OCI-LY3 (cell line): Measurements from ENCODE around the gene LPCAT1.
A peak's percentile ranks its signal among the peaks of the same experiment; 100 is the strongest.

Experiments
- H2AFZ ChIP-seq: fragments of 200-600, 300-600 bp; shearing (Covaris generic); 2 replicates; pipeline ENCODE4 v1.6.0; 2014; ENCODE audit warnings: antibody characterized with exemption, low read depth, low read length
- H3K27ac ChIP-seq: fragments of 200-600, 300-600 bp; sonication (generic); 2 replicates; pipeline ENCODE4 v1.5.1; 2014; ENCODE audit warnings: mild to moderate bottlenecking, low read length, moderate library complexity, mixed read lengths
- H3K27me3 ChIP-seq: fragments of 200-600, 300-600 bp; sonication (generic); 2 replicates; pipeline ENCODE4 v1.6.1; 2014; ENCODE audit warnings: low read depth, low read length, mixed read lengths
- H3K36me3 ChIP-seq: fragments of 200-600, 300-600 bp; sonication (generic); replicated peaks from 2 replicates; pipeline ENCODE3; 2014; ENCODE audit warnings: low read depth, low read length, mixed read lengths
- H3K4me1 ChIP-seq: fragments of 300-600, 200-600 bp; sonication (generic); 2 replicates; pipeline ENCODE4 v1.6.1; 2014; ENCODE audit warnings: low read length, mixed read lengths
- H3K4me2 ChIP-seq: fragments of 200-600, 300-600 bp; sonication (generic); 2 replicates; pipeline ENCODE4 v1.6.1; 2014; ENCODE audit warnings: low read length, mixed read lengths
- H3K4me3 ChIP-seq: fragments of 300-600, 200-600 bp; sonication (generic); 2 replicates; pipeline ENCODE4 v1.5.1; 2014; ENCODE audit warnings: antibody characterized with exemption, mild to moderate bottlenecking, low read length, moderate library complexity
- H3K79me2 ChIP-seq: fragments of 300-600, 200-600 bp; shearing (Covaris generic); 2 replicates; pipeline ENCODE4 v1.6.1; 2014; ENCODE audit warnings: mild to moderate bottlenecking, low read length, mixed read lengths
- H3K9ac ChIP-seq: fragments of 300-600, 200-600 bp; shearing (Covaris generic); 2 replicates; pipeline ENCODE4 v1.6.0; 2014; ENCODE audit warnings: mild to moderate bottlenecking, low read length, moderate library complexity
- H3K9me3 ChIP-seq: fragments of 200-600, 300-600 bp; shearing (Covaris generic); 2 replicates; pipeline ENCODE4 v1.6.1; 2014; ENCODE audit warnings: low read length, mixed read lengths; ENCODE audit not compliant: insufficient read depth
- H4K20me1 ChIP-seq: fragments of 200-600, 300-600 bp; sonication (generic); 2 replicates; pipeline ENCODE4 v1.6.1; 2016; ENCODE audit warnings: low read length, mixed read lengths; ENCODE audit not compliant: insufficient read depth
- EZH2phosphoT487 ChIP-seq: fragments of 200-600 bp; shearing (Covaris generic); IDR thresholded peaks from 2 replicates; pipeline ENCODE4 v1.6.1; 2018; ENCODE audit warnings: antibody characterized with exemption, mixed run types, low read depth
- TF ChIP-seq, protein P1 (sequence below): fragments of 200-600, 300-600 bp; sonication (generic); IDR thresholded peaks from 2 replicates; pipeline ENCODE4 v1.5.1; 2014; ENCODE audit warnings: antibody characterized with exemption, low read length, low read depth

The LPCAT1 gene

DNA sequence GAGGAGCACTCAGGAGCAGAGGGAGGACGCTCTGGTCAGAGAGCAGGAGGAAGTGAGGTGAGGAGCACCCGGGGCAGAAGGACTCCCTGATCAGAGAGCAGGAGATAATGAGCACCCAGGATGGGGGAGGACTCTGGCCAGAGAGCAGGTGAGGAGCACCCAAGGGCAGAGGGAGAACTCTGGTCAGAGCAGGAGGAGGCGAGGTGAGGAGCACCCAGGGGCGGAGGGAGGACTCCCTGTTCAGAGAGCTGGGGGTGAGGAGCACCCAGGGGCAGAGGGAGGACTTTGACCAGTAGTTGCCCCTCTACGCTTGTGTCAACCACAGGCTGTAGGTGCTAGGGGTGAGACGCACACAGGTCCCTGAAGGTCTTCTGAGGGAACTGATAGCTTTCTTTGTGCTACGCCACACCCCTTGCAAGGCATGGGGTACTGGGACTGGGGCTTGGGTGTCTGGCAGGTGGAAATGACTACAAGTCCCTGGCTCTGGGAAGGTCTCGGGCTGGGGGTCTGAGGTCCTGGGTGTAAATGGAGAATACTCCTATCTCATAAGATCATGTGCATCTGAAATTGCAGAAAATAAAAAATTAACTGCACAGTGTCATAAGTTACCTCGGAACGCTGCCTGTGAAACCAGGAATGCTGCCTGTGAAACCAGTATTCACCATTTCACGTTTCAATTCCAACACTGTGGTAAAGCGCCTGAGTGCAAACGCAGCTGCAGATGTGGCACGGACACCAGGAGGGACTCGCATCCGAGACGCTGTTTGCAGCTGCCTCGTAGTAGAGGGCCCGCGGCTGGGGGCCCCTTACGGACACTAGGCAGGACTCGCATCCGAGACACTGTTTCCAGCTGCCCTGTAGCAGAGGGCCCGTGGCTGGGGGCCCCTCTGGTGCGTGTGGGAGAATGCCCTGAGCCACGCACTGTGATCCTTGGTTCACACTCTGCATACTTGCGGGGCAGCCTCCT, 51.5 kb downstream of the LPCAT1 start:
- Histone ChIP-seq H3K79me2 (no peaks in the 10 kb centered on the region; the same call in 1 of the 2 replicates), H3K4me2 (no peak overlapping the region), H3K36me3 (peaks cover 89% of the 10 kb centered on the region), H3K9me3 (no peaks in the 10 kb centered on the region), H4K20me1 (no peaks in the 10 kb centered on the region), H3K4me3 (no peak overlapping the region), H3K9ac (no peak overlapping the region), H3K4me1 (peaks cover 10% of the 10 kb centered on the region; the same call in 1 of the 2 replicates), H3K27ac (no peak overlapping the region), H2AFZ (no peak overlapping the region), H3K27me3 (no peaks in the 10 kb centered on the region)
- TF ChIP-seq, protein P1, sequence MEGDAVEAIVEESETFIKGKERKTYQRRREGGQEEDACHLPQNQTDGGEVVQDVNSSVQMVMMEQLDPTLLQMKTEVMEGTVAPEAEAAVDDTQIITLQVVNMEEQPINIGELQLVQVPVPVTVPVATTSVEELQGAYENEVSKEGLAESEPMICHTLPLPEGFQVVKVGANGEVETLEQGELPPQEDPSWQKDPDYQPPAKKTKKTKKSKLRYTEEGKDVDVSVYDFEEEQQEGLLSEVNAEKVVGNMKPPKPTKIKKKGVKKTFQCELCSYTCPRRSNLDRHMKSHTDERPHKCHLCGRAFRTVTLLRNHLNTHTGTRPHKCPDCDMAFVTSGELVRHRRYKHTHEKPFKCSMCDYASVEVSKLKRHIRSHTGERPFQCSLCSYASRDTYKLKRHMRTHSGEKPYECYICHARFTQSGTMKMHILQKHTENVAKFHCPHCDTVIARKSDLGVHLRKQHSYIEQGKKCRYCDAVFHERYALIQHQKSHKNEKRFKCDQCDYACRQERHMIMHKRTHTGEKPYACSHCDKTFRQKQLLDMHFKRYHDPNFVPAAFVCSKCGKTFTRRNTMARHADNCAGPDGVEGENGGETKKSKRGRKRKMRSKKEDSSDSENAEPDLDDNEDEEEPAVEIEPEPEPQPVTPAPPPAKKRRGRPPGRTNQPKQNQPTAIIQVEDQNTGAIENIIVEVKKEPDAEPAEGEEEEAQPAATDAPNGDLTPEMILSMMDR = no peak
- TF ChIP-seq EZH2phosphoT487 = no peak

DNA sequence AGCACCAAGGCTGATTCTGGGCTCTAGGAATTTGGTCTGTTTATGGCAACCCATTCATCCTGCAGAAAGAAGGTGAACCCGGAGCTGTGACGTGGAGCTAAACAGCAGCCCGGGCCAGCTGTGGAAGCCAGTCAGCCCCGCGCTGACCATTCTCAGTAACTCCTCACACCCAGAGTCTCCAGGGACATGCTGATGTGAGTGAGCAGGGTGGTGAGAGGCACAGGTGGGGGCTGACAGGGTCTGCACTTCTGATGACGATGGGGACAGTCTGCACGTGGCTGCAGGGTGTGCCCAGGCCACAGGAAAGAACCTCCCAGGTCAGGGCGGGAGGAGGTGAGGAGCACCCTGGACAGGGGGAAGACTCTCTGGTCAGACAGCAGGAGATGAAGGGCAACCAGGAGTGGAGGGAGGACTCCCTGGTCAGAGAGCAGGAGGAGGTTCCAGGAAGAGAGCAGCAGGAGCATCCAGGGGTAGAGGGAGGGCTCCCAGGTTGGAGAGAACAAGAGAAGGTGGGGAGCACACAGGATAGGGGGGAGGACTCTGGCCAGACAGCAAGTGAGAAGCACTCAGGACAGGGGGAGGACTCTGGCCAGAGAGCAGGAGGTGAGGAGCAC, 52.4 kb downstream of the LPCAT1 start:
- no peak overlapping the region; the same call in 1 of the 2 replicates for H3K27ac ChIP-seq
- peaks cover 89% of the 10 kb centered on the region for H3K36me3 ChIP-seq
- no peaks in the 10 kb centered on the region for H4K20me1 ChIP-seq
- H3K27me3 ChIP-seq = no peaks in the 10 kb centered on the region
- no peak overlapping the region for H3K4me3 ChIP-seq
- no peak overlapping the region for H2AFZ ChIP-seq
- H3K9me3 ChIP-seq = no peaks in the 10 kb centered on the region
- H3K4me1 ChIP-seq = peaks cover 10% of the 10 kb centered on the region; the same call in 1 of the 2 replicates
- no peak overlapping the region for H3K4me2 ChIP-seq
- H3K79me2 ChIP-seq = no peaks in the 10 kb centered on the region; the same call in 1 of the 2 replicates
- no peak overlapping the region for H3K9ac ChIP-seq
- TF ChIP-seq EZH2phosphoT487 = no peak
- TF ChIP-seq, protein P1 = no peak

DNA sequence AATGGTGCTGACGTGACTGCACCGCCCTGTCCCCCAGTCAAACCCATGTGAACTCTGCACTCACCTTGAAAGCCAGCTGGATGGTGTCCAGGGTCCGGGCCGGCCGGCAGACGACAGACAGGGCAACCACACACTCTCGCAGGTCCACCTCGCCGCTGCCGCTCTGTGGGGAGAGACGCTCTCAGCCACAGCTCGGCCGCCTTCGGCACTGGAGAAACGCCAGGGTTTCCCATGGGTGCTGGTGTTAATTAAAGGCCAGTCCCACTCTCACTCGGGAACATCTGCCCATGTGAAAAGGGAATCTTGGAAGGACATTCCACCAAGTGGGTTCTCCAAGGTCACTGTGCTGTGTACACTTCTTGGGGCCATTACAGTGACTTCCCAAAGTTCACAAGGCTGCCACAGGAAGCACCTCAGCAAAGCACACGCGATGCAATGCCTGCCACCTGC, 53.0 kb downstream of the LPCAT1 start:
- no peaks in the 10 kb centered on the region for H3K27me3 ChIP-seq
- no peaks in the 10 kb centered on the region for H4K20me1 ChIP-seq
- no peak overlapping the region for H3K4me2 ChIP-seq
- no peak overlapping the region for H3K4me3 ChIP-seq
- H3K9me3 ChIP-seq = no peaks in the 10 kb centered on the region
- peaks cover 89% of the 10 kb centered on the region for H3K36me3 ChIP-seq
- H3K4me1 ChIP-seq = peaks cover 10% of the 10 kb centered on the region; the same call in 1 of the 2 replicates
- peak overlapping the region; percentile 35; the same call in 1 of the 2 replicates for H3K27ac ChIP-seq
- H2AFZ ChIP-seq = no peak overlapping the region
- no peaks in the 10 kb centered on the region; the same call in 1 of the 2 replicates for H3K79me2 ChIP-seq
- H3K9ac ChIP-seq = no peak overlapping the region
- TF ChIP-seq EZH2phosphoT487 = no peak
- TF ChIP-seq, protein P1 = no peak
